Osteoblast (primary cell): ENCODE data around the gene GJA4. TPM values are rescaled to one million over a fixed set of nuclear protein-coding genes. Genes with fewer than 3 reads are reported as not detected.

Source experiments
- DNase-seq: peaks from one replicate; pipeline ENCODE4 v3.0.0; 2011; ENCODE audit warnings: low spot score, mixed read lengths; ENCODE audit not compliant: insufficient read length; ENCODE audit errors: missing footprints
- H2AFZ ChIP-seq: 2 replicates; pipeline ENCODE4 v1.6.0; 2011; ENCODE audit warnings: mild to moderate bottlenecking, low read length
- H3K27ac ChIP-seq: 2 replicates; pipeline ENCODE4 v1.5.1; 2011; ENCODE audit warnings: mild to moderate bottlenecking, low read depth, low read length, moderate library complexity
- H3K27me3 ChIP-seq: 2 replicates; pipeline ENCODE4 v1.6.0; 2012; ENCODE audit warnings: mild to moderate bottlenecking, control low read depth, inconsistent platforms, low read length, moderate library complexity; ENCODE audit not compliant: insufficient read depth
- H3K36me3 ChIP-seq: 2 replicates; pipeline ENCODE4 v1.5.1; 2011; ENCODE audit warnings: mild to moderate bottlenecking, low read length, control low read depth, moderate library complexity; ENCODE audit not compliant: insufficient read depth
- H3K4me1 ChIP-seq: 2 replicates; pipeline ENCODE4 v1.5.1; 2011; ENCODE audit warnings: mild to moderate bottlenecking, low read length, control low read depth, moderate library complexity; ENCODE audit not compliant: insufficient read depth
- H3K4me2 ChIP-seq: 2 replicates; pipeline ENCODE4 v1.6.0; 2011; ENCODE audit warnings: mild to moderate bottlenecking, low read length; ENCODE audit not compliant: insufficient read depth
- H3K4me3 ChIP-seq: fragments of 200-600 bp; sonication (generic); 3 replicates; pipeline ENCODE4 v1.5.1; 2012; ENCODE audit warnings: mild to moderate bottlenecking, low read length, inconsistent platforms; ENCODE audit not compliant: insufficient read depth
- H3K79me2 ChIP-seq: 2 replicates; pipeline ENCODE4 v1.6.0; 2012; ENCODE audit warnings: mild to moderate bottlenecking, low read length, control low read depth, inconsistent platforms; ENCODE audit not compliant: insufficient read depth
- H3K9me3 ChIP-seq: 2 replicates; pipeline ENCODE4 v1.5.1; 2011; ENCODE audit warnings: low read depth, low read length, control low read depth
- H4K20me1 ChIP-seq: 2 replicates; pipeline ENCODE4 v1.6.0; 2012; ENCODE audit warnings: mild to moderate bottlenecking, low read length, control low read depth; ENCODE audit not compliant: insufficient read depth
- CTCF ChIP-seq: IDR thresholded peaks from 2 replicates; pipeline ENCODE4 v1.5.1; 2011; ENCODE audit warnings: mild to moderate bottlenecking, low read depth, low read length, moderate library complexity; ENCODE audit errors: extremely low read depth
- total RNA-seq: library from RNA; depleted of rRNA; stranded (reverse); fragments of >200 nt; gene quantifications from 2 replicates; pipeline ENCODE4 v1.2.3, GENCODE V29; 2012

GJA4 gene
- total RNA-seq, 1 donor = not detected

DNA sequence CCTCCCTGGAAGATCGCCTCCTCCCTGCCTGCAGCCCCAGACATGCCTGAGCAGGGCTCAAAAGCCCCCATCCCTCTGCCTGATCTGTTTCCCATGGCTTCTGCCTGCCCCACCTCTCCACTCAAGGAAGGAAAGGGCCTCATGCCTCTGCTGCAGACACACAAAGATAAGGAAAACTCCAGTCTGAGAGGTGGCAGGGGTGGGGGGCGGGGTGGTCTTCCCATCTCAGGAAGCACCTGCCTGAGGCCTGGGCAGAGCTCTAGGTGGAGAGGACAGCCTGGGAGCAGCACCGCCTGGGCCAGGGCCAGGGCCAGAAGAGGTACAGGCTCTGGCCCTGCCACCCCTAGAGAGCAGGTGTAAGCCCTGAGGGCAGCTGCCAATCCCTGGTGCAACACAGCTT, 15.9 kb upstream of the GJA4 start:
- DNase-seq = no peak
- H4K20me1 ChIP-seq = no peaks in the 10 kb centered on the region
- no peak overlapping the region for H3K4me3 ChIP-seq
- H3K27ac ChIP-seq = no peak overlapping the region
- H3K79me2 ChIP-seq = no peaks in the 10 kb centered on the region
- H2AFZ ChIP-seq = no peak overlapping the region
- no peak overlapping the region for H3K4me2 ChIP-seq
- H3K4me1 ChIP-seq = no peaks in the 10 kb centered on the region
- H3K36me3 ChIP-seq = no peaks in the 10 kb centered on the region
- no peak for TF ChIP-seq CTCF
- H3K9me3 ChIP-seq = no peaks in the 10 kb centered on the region
- peaks cover 53% of the 10 kb centered on the region for H3K27me3 ChIP-seq

GRCh38 chr1:34777519-34778321, 15.1 kb upstream of the GJA4 start:
- Histone ChIP-seq H3K4me3 (no peak overlapping the region), H3K4me2 (no peak overlapping the region)

GRCh38 chr1:34778381-34778780, 14.4 kb upstream of the GJA4 start:
- Histone ChIP-seq H4K20me1 (no peaks in the 10 kb centered on the region), H2AFZ (no peak overlapping the region), H3K4me2 (no peak overlapping the region), H3K9me3 (no peaks in the 10 kb centered on the region), H3K79me2 (no peaks in the 10 kb centered on the region), H3K4me1 (no peaks in the 10 kb centered on the region), H3K36me3 (no peaks in the 10 kb centered on the region), H3K4me3 (no peak overlapping the region), H3K27me3 (peaks cover 62% of the 10 kb centered on the region), H3K27ac (no peak overlapping the region)
- TF ChIP-seq CTCF = no peak
- DNase-seq = no peak

More at GRCh38 chr1:34777519-34778321, 15.1 kb upstream of the GJA4 start:
- Histone ChIP-seq H3K9me3 (no peaks in the 10 kb centered on the region), H3K27me3 (peaks cover 61% of the 10 kb centered on the region), H2AFZ (no peak overlapping the region), H3K36me3 (no peaks in the 10 kb centered on the region), H3K4me1 (no peaks in the 10 kb centered on the region), H3K79me2 (no peaks in the 10 kb centered on the region), H3K27ac (no peak overlapping the region), H4K20me1 (no peaks in the 10 kb centered on the region)
- no peak for TF ChIP-seq CTCF
- peak; percentile 42 for DNase-seq

DNA sequence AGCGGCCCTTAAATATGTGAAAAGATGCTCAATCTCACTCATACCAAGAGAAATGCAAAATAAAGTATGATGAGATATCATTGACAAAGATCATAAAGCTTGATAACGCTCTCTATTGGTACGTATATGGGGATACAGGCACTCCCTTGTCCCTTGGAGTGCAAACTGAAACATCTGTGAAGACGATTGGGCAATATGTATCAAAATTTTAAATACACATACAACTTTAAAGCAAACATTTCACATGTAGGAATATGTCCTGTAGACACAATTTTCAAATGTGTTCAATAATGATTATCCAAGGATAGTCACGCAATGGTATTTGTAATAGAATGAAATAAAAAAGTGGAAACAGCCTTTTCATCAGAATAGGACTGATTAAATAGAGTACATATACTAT, 13.8 kb upstream of the GJA4 start:
- H3K36me3 ChIP-seq = no peaks in the 10 kb centered on the region
- H3K27me3 ChIP-seq = peaks cover 62% of the 10 kb centered on the region
- H3K4me3 ChIP-seq = no peak overlapping the region
- no peak overlapping the region for H3K27ac ChIP-seq
- no peaks in the 10 kb centered on the region for H3K79me2 ChIP-seq
- DNase-seq = no peak
- H2AFZ ChIP-seq = no peak overlapping the region
- TF ChIP-seq CTCF = no peak
- no peak overlapping the region for H3K4me2 ChIP-seq
- no peaks in the 10 kb centered on the region for H4K20me1 ChIP-seq
- H3K4me1 ChIP-seq = no peaks in the 10 kb centered on the region
- no peaks in the 10 kb centered on the region for H3K9me3 ChIP-seq
